ENCODE results near the gene CHI3L1. TPM values are rescaled to one million over a fixed set of nuclear protein-coding genes. Genes with fewer than 3 reads are reported as not detected.

CHI3L1 gene
- total RNA-seq, 1 experiment from 2014 or later = not detected

DNA sequence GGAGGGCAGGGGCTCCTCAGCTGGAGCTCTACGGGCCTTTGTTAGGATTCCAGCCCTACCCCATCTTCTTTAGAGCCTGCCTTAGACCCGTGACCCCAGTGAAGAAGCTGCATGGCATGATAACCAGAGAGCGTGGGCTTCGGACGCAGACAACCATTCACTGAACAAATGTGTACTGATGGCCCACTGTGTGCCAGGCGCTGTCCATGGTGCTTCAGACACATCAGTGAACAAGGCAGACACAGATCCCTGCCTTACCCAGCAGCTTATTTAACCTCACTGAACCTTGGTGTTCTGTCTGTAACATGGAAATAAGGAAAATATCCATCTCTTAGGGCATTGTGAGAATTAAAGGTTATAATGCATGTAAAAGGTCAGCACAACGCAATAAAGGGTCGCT lies 33.4 kb upstream of the CHI3L1 start:
- Mint-ChIP-seq H3K36me3 (ENCODE audit: insufficient read depth in 1 of 3, low read depth in 3 of 3) (no peaks in the 10 kb centered on the region; a peak in 1 of 7 replicates), H3K27me3 (ENCODE audit: low read depth) (peaks cover 21% of the 10 kb centered on the region), H3K4me1 (peaks cover 13 to 29% of the 10 kb centered on the region in 2 experiments), H3K27ac (no peak overlapping the region), H3K9me3 (no peaks in the 10 kb centered on the region; a peak in 1 of 5 replicates), H3K4me3 (no peak overlapping the region)
- no peak overlapping the region for H2BK120ac ChIP-seq (ENCODE audit: low read depth, low read length, poor library complexity, severe bottlenecking)
- no peak overlapping the region for H3K9ac ChIP-seq (ENCODE audit: extremely low read depth, insufficient read length, low read length)
- no peak overlapping the region for H2BK12ac ChIP-seq (ENCODE audit: insufficient read length, low read depth, low read length)
- H2BK5ac ChIP-seq (ENCODE audit: insufficient read length, low read length) = no peak overlapping the region
- no peak overlapping the region for H3K56ac ChIP-seq (ENCODE audit: insufficient read length, low read depth, low read length)
- no peak overlapping the region for H2AFZ ChIP-seq (ENCODE audit: low read length)
- H3K23me2 ChIP-seq (ENCODE audit: insufficient read length, low read depth, low read length, poor library complexity, severe bottlenecking) = no peaks in the 10 kb centered on the region
- no peak overlapping the region for H4K5ac ChIP-seq (ENCODE audit: insufficient read length, low read depth, low read length)
- H3K14ac ChIP-seq (ENCODE audit: insufficient read depth, low read length) = no peak overlapping the region
- H2BK15ac ChIP-seq (ENCODE audit: low read depth, low read length) = no peak overlapping the region
- TF ChIP-seq, protein P1, sequence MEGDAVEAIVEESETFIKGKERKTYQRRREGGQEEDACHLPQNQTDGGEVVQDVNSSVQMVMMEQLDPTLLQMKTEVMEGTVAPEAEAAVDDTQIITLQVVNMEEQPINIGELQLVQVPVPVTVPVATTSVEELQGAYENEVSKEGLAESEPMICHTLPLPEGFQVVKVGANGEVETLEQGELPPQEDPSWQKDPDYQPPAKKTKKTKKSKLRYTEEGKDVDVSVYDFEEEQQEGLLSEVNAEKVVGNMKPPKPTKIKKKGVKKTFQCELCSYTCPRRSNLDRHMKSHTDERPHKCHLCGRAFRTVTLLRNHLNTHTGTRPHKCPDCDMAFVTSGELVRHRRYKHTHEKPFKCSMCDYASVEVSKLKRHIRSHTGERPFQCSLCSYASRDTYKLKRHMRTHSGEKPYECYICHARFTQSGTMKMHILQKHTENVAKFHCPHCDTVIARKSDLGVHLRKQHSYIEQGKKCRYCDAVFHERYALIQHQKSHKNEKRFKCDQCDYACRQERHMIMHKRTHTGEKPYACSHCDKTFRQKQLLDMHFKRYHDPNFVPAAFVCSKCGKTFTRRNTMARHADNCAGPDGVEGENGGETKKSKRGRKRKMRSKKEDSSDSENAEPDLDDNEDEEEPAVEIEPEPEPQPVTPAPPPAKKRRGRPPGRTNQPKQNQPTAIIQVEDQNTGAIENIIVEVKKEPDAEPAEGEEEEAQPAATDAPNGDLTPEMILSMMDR (conservative IDR thresholded peaks at IDR 0.05) = no peak
- no peak overlapping the region for H3K18ac ChIP-seq (ENCODE audit: insufficient read length, low read depth, low read length)
- no peaks in the 10 kb centered on the region for H4K20me1 ChIP-seq (ENCODE audit: control insufficient read depth, insufficient read depth, insufficient read length)
- no peak overlapping the region for H2AK5ac ChIP-seq (ENCODE audit: insufficient read length, low read length)
- peak; percentile 35 for DNase-seq
- H3K79me1 ChIP-seq (ENCODE audit: insufficient read depth, low read depth, low read length, poor library complexity, severe bottlenecking) = no peaks in the 10 kb centered on the region
- no peaks in the 10 kb centered on the region; the same call in 1 of the 2 replicates for H3K4me1 ChIP-seq (ENCODE audit: insufficient read depth, low read length)
- no peak overlapping the region for H3K23ac ChIP-seq (ENCODE audit: insufficient read length, low read depth, low read length)
- H4K8ac ChIP-seq (replicated peaks; ENCODE audit: insufficient read length, low read depth, low read length) = no peak overlapping the region
- H4K91ac ChIP-seq (ENCODE audit: insufficient read length, low read depth, low read length) = no peak overlapping the region
- H3K9me3 ChIP-seq (ENCODE audit: control insufficient read depth, low read depth, low read length) = no peaks in the 10 kb centered on the region
- H3T11ph ChIP-seq (ENCODE audit: low read length) = no peak overlapping the region
- no peaks in the 10 kb centered on the region for H3K79me2 ChIP-seq (ENCODE audit: insufficient read depth, low read length)
- no peaks in the 10 kb centered on the region for H3K27me3 ChIP-seq (ENCODE audit: insufficient read depth, low read length)
- H3K4me2 ChIP-seq (ENCODE audit: insufficient read depth, insufficient read length, low read length) = no peak overlapping the region
- H2BK20ac ChIP-seq (ENCODE audit: low read depth, low read length, poor library complexity, severe bottlenecking) = no peak overlapping the region
- no peak overlapping the region for H3K4ac ChIP-seq (ENCODE audit: low read depth, low read length)
- WGBS (ENCODE audit: extremely low coverage, insufficient read length, low lambda C conversion rate) = no CpG with 5 or more reads among the region's 8 CpGs
- no peak overlapping the region for H3K27ac ChIP-seq (ENCODE audit: insufficient read length, low read depth, low read length)
